Measurements from ENCODE around the gene MYBL2.

- TF ChIP-seq CTCF (IDR thresholded peaks at IDR 0.05) (no peak), EZH2 (IDR thresholded peaks at IDR 0.05; ENCODE audit: borderline replicate concordance, insufficient read depth, low read depth, low read length, poor library complexity, severe bottlenecking) (no peak)
Observed at GRCh38 chr20:43667341-43668132, 623 bp downstream of the MYBL2 start.

Data from B cell (primary cell).